ENCODE results near the gene GRHL1.

GRHL1 gene

DNA sequence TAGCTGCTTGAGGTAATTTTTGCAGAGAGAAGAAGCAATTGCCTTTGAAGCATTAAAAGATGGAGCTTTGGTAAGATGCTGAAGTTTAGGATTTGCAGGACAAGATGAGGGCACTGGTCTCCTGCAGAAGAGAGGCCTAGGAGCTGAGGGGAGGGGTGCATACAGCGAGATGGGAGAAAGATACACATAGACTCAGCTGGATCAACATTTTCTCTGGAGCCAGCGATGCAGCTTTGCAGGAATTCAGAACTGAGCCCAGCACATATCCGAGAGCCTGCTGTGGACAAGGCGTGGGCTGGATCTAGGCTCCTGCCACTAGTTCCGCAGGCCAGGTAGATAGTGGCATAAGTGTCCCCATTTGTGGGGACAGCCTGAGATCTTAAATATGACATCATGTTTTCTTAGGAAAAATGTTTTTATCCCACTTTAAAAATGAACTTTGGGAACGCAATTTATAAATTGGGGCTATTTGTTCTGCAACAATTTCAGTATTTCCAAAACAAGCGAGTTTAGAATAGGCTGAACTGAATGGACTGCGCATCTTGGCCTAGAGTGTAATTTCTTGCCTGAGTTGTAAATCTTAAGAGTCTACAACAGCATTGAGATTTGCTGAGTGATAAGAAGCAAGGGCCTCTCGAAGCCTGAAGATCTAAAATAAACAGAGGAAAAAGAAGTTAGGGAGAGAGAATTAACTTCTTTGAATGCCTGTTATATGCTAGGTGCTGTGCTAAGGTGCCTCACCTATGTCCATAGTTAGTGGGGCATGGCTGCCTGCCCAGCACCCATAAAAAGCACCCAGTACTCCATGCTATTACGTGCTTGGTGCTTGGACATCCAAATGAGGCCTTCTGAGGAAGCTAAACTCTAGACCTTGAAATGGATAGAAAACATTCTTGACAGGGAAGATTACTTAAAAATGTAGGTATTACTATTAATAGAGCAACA, 17.3 kb downstream of the GRHL1 start:
- no peak overlapping the region for H3K27ac ChIP-seq
- TF ChIP-seq CTCF (conservative IDR thresholded peaks at IDR 0.05), result no peak

- no peak for TF ChIP-seq CTCF (conservative IDR thresholded peaks at IDR 0.05)
- H3K27ac ChIP-seq, result peak overlapping the region; percentile 16; the same call in 1 of the 2 replicates
Measured at GRCh38 chr2:9970200-9971044, 18.9 kb downstream of the GRHL1 start.

DNA sequence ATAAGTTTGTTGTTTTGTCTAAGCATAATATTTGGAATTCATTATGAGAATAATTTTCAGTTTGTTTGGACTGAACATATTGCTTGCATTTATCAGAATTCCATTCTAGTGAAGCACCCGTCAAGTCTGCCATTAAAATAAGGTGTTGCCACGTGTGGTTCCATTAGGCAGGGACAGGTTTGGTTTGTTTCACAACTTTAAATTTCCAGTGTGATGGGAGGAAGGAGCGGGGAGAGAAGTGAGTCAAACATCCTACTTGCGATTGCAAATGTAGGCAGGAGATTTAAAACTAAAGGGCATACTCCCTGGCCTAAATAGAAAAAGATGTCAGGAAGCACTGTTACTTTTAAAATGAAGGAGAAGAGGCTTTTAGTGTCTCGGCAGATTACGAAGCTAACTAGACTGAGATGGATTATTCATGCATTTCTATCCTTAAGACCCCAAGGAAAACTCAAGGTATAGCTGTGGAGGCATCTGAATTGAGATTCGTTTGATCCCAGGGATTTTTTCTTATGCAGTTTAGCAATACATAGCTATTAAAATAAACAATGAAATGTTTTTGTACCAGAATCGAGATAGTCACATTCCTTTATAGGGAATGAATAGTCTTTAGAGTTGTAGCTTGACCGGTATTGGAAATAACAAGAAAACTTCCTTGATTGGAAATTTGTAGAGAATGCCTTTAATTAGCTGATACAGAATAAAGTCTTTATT, 19.8 kb downstream of the GRHL1 start:
- H3K27ac ChIP-seq, result no peak overlapping the region
- no peak for TF ChIP-seq CTCF (conservative IDR thresholded peaks at IDR 0.05)

- no peak overlapping the region for H3K27ac ChIP-seq
- no peak for TF ChIP-seq CTCF (conservative IDR thresholded peaks at IDR 0.05)
Measured at GRCh38 chr2:9971890-9972289, 20.4 kb downstream of the GRHL1 start.

DNA sequence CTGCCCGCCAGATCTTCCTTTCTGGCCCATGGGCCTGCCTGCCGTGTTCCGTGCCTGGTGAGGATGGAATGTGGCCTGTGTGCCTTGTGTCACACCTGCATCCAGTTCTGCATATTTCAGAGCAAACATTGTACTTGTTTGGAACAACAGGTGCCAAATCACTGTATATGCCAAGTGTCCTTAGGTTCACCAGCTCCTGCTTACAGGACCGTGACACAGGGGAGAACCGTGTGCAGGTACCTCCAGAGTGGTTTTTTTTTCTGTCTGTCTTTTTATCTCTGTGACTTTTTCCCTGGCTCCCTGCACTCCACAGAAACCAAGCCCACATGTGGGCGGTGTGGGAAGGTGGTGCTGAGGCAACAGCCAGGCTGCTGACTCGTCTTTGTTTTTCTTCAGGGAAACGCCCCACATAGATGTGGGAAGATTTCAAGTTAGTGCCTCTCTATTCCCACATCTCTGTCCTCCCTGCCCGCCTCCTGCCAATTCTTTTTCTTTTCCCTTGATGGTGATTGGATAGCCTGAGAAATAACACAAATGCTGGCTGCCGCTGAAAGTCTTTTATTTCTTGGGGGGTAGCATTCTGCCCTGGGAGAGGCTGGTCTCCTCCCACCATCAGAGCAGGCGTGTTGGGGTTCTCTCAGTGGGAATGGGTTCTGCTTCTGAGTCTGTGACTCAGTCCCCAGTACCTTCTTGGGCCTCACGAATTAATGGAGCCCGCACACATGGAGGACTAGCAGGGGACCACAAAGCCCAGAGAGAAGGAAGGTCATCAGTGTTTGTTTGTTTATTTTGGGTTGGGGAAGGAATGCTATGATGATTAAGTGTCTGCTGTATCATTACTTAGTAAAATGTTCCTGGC, 21.4 kb downstream of the GRHL1 start:
- peak overlapping the region; percentile 27; the same call in 1 of the 2 replicates for H3K27ac ChIP-seq
- no peak for TF ChIP-seq CTCF (conservative IDR thresholded peaks at IDR 0.05)

GRCh38 chr2:9973690-9974089, 22.2 kb downstream of the GRHL1 start:
- no peak for TF ChIP-seq CTCF (conservative IDR thresholded peaks at IDR 0.05)
- H3K27ac ChIP-seq, result no peak overlapping the region

All from VCaP (cell line).